ENCODE measurements around the gene DNASE2B.

DNA sequence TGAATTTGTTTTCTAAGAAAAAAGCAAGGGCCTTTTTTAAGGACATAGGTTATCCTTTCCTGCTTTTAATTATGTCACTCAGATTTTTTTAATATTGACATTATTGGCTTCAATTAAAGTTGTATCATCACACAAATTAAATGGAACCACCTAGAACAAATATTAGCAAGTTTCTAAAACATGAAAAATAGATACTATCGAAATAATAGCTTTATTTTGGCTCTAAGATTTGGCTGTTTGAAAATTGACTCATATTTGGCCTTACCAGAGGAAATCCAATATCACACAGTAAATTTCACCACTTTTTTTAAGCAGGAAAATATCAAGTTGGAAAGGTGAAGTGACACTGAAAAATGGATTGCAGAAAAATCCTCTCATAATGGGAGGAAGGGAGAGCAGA is 9.2 kb downstream of the DNASE2B start:
- TF ChIP-seq, protein P1, sequence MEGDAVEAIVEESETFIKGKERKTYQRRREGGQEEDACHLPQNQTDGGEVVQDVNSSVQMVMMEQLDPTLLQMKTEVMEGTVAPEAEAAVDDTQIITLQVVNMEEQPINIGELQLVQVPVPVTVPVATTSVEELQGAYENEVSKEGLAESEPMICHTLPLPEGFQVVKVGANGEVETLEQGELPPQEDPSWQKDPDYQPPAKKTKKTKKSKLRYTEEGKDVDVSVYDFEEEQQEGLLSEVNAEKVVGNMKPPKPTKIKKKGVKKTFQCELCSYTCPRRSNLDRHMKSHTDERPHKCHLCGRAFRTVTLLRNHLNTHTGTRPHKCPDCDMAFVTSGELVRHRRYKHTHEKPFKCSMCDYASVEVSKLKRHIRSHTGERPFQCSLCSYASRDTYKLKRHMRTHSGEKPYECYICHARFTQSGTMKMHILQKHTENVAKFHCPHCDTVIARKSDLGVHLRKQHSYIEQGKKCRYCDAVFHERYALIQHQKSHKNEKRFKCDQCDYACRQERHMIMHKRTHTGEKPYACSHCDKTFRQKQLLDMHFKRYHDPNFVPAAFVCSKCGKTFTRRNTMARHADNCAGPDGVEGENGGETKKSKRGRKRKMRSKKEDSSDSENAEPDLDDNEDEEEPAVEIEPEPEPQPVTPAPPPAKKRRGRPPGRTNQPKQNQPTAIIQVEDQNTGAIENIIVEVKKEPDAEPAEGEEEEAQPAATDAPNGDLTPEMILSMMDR (IDR thresholded peaks at IDR 0.05): no peak
- TF ChIP-seq POLR2A (IDR thresholded peaks at IDR 0.05): no peak

Data from stomach (tissue), 4 donors.